G401 (cell line): Measurements from ENCODE around the gene FAM200B. TPM values are rescaled to one million over a fixed set of nuclear protein-coding genes. Genes with fewer than 3 reads are reported as not detected.

ENCODE experiments used
- DNase-seq: peaks from one replicate; pipeline ENCODE4 v3.0.0-alpha.2; 2015; ENCODE audit warnings: low spot score
- in situ Hi-C: cut with HindIII; loops from 2 replicates; pipeline ENCODE4 v1.10.0; 2016; ENCODE audit warnings: low sequenced_read_pairs, mixed read lengths
- total RNA-seq: library from RNA; depleted of rRNA; stranded (reverse); fragments of >200 nt; shearing (Covaris generic); gene quantifications from 2 replicates; pipeline ENCODE4 v1.2.3, GENCODE V29; 2014; rRNA removed

Gene FAM200B
- 26.8 and 27.6 TPM in 2 replicates for total RNA-seq

DNA sequence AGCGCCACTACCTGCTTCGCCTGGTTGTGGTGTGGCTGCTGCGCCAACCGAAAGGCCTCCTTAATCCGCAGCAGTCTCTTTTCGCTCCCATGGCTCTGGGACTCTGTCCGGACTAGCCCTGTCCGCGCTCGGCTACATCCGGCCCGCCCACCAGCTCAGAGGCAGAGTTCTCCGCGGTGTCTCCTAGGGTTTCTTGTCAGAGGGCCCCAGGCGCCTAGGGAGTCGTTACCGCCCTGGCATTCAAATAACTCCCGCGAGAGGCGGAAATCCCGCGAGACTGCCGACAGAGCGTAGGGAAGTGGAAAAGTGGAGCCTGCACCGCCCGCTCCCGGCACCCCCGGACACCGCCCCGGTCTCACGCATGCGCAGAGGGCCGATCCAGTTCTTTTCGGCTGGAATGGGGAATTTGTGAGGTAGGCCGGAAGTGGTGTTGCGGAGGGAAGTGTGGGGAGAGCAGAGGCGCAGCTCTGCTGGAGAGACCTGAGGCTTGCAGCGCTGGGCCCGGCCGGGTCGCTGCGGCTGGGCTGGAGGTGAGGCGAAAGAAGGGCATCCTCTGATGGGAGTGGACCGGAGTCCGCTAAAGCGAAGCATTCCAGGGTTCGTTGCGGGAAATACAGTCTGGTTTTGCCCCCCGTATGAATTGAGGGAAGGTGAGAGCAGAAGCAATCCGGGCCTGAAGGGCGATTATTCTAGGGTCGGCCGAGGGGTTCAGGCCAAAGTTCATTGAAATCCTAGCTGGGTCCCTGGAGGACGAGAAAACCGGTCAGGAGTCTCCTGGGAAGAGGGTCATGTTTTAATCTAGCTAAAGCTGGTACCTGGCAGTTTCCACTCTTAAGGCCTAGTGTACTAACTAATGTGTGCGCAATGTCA lies at the start of gene FAM200B:
Gene FAM200B, plus strand, starts transcription at position 456 of the 870 bp plus-strand sequence. CDS start 5,151 bp downstream, outside the sequence.
- DNase-seq: peak; percentile 98
- in situ Hi-C loops: no loop called here

DNA sequence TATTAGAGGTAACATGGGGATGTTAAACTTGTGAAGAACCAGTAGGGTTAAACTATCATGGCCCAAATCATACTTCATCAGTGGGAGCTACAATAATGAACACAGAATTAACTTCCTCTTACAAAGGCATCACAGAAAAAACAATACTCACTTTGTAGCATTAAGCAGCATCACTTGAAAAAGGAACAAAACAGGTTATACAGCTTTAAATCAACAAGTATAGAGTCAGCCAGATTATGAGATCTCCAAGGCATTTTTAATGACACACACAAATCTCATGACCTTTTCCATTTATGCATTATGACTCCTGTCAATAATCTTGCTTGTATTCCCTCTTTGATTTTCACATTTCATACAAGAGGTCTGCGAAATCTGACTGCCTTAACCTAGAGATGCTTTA lies 44.8 kb upstream of the FAM200B start:
- in situ Hi-C loops: no loop called here
- DNase-seq: no peak

DNA sequence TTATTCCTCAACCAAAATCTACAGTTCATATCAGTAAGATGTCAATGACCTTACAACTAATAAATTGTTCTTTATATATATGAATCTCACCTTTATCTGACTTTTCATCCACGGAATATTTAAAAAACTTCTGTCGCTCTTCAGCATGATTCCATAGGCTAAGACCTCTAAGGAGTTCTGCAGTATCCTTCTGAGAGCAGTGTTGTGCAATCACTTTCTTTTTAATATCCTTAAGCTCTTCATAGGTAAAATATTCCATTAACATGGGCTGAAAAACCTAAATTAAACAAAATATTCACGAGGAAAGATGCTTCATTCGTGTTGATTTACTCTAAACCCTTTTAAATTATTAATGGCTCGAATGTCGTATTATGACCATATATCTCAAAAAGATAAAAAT lies 43.2 kb upstream of the FAM200B start:
- in situ Hi-C loops: no loop called here

DNA sequence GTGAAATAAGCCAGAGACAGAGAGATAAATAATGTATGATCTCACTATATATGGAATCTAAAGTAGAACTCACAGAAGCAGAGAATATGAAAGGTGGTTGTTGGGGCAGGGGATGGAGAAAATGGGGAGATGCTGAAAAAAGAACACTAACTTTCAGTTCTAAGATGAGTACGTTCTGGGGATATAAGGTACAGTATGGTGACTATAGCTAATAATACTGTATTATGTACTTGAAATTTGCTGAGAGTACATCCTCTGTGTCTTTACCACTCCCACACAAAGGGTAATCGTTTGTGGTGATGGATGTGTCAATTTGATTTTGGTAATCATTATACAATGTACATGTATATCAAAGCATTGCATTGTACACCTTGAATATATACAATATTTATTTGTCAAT lies 33.0 kb upstream of the FAM200B start:
- in situ Hi-C loops: no loop called here
- no peak for DNase-seq

More for the DNA sequence above, 43.2 kb upstream of the FAM200B start:
- no peak for DNase-seq

DNA sequence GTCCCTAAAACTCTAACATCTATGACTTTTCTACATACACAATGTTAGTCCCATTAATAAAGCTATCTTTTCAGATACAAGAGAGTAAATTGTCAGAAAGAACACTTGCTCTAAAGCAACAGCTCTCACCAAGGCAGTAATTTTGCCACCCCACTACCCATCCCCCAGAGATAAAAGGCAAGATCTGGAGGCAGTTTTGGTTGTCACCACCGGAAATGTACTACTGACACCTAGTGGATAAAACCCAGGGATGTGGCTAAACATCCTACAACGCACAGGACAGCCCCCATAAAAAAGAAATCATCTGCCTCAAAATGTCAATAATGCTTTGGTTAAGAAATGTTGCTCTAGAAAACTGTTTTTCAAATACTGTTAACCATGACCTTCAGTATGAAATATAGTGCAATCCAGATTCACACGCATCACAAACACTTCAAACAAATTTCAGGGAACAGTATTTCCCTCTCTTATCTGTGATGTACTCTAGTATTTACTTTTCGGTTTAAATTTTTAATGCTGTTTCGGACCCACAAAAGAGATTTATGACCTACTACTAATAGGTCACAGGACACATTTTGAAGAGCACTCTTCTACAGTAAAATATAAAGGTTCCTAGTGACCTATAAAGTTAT lies 31.6 kb upstream of the FAM200B start:
- in situ Hi-C loops: no loop called here
- DNase-seq: peak; percentile 47

DNA sequence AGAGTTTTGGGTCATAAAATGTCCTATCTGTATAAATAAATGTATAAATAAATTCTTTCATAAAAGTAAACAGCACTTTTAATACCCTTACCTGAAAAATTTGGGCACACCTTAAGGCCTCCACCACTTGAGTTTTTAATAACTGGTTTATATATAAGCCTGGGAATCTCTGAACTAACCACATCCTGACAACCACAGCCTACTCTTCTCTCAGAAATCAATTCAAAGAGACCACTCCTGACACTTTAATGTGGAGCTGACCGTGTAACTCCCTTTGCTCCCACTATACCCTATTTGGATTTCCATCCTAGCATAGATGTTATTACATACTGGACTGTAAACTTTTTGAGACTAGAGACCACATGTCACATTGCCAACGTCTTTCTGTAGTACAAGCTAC lies 30.0 kb upstream of the FAM200B start:
- in situ Hi-C loops: no loop called here
- DNase-seq: no peak

DNA sequence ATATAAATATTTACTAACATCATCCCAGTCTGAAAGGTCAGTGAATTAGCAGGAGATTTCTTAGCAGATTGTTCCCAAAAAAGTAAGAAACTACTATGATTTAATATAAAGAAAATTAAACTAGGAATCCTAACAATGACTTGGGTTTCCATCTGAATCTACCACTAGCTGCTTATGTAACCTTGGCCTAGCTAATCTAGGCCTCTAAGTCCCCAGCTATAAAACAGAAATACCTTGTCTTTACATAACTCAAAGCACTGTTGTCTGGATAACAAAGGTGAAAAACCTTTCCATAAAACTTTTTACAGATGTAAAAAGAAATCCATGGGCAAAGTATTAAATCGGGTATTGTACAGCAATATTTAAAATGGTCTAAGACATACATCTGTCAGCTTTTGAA lies 29.4 kb upstream of the FAM200B start:
- peak; percentile 55 for DNase-seq
- in situ Hi-C loops: no loop called here

DNA sequence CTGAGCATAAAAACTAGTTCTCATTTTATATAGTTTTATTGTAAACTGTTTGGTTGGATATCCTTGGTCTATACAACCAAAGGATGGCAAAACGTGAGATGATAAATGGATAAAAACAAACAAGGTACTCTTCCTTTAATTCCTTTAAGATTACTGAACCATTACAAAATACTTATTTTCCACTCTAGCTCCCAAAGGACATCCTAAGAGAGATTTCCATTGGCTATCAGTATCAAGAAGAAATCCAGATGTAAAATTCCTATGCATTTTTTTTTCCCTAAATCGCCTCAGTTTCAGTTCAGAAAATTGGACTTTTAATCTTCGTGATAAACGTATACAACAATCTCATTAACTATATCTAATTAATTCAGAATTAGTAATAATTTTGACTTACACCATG lies 28.8 kb upstream of the FAM200B start:
- in situ Hi-C loops: no loop called here
- no peak for DNase-seq

DNA sequence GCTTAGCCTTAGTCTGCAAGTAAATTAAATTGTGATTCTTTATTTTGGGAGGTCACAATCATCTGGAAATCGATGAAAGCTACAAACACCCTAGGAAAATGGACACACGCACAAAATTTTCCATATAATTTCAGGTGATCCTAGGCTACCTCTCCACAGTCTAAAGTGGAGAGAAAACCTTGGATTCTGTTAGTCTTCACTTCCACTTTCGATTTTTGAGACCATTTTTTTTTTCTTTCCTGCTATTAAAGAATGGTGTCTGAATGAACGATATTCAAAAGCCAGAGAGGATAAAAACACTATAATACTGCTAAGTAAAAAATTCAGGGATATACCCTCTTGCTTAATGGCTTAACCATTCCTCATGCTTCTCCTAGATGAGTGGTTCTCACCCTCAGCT lies 28.2 kb upstream of the FAM200B start:
- DNase-seq: no peak
- in situ Hi-C loops: no loop called here

DNA sequence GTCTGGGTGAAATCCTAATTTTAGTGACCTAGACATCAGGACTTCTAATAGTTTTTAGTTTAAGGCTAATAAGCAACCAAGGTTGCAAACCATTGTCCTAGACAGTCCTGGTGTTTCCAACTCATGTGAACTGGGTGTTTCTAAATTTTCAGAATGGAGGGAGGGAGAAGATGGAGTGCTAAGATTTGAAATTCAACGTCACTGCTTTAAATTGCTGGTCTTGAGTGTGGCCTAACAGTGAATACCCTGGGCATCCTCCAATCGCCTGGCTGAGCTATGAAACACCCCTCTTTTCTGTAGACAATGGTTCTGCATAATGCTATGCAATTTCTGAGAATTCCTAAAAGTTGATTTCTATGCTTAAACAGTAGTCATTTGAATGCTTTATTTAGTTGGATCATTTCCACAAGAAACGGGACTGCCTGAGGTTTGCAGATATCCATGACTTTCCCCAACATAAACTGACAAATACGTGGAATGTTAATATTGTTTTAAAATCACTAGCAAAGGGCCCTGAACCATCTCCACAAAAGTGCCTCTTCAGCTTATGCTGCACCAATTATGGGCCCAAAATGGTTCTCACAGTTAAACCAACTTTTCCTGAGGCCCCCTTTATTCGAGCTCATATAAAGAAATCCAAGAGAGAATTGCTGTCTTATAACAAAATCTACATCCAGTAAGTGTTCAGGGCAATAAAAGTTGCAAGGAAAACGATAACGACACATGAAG lies 27.6 kb upstream of the FAM200B start:
- peak; percentile 65 for DNase-seq
- in situ Hi-C loops: no loop called here

DNA sequence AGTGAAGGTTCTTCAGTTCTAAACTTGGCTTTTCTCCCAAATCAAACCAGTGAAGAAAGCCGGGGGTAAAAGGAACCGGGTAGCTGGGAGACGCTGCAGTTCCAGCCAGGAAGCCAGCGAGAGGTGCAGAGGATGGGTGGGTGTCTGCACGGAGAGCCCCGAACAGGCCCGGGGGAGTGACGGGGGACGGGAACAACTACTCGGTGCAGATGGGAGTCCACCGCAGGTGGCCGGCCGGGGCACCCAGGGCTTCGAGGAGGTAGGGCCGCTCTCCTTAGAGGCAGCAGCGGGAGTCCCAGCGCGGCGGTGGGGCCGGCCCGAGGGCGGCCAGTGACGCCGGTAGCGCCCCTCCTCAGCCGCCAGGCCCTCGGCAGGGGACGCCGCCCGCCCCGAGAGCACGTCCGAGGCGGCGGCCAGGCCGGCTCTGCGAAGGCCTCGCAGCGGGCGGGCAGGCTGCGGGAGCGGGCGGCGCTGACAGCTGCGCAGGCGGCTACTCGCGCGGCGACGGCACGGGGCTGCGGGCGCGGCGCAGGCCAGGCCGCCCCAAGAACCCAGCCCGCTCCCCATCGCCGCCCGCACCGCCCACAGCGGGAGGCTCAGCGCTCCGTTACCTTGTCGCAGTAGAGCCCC lies 26.9 kb upstream of the FAM200B start:
- no peak for DNase-seq
- in situ Hi-C loops: no loop called here

DNA sequence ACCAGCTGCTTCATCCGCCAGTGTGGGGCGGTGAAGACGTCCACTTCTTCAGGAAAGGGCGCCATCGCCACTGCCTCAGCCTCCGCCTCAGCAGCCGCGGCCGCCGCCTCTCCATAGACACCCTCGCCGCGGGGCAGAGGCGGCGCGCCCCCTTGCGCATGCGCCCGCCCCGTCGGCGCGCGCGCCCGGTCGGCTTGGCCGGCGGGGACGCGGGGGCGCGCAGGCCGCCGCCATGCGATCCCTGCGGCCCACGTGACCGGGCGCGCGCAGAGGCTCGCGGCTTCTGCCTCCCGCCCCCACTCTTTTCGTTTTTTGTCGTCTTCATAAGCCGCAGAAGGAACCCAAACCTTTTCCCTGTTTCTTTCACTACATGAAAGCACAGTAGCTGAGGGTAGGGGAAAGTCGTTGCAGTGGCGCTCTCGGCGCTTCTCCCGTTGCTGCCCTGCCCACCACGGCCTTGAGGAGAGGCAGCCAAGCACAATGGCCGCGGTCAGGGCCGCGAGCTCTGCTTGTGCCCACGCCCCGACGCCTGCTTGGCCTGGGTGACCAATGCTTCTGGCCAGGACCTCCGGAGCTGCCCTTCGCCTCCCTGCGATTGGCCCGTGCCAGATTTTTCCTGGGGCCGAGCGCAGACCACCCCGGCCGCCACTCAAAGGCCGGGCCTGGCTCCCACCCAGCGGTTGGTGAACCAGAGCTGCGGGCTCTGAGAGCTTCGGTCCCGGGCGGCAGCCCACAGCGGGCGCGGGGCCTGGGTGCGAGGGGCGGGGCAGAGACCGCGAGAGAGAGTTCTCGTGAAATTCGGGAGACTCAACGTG lies 26.2 kb upstream of the FAM200B start, which contains the start of gene FBXL5:
Gene FBXL5, minus strand, starts transcription at position 135 of the 815 bp plus-strand sequence. Its CDS starts 70 bp downstream, at position 65.
- DNase-seq: peak; percentile 79
- in situ Hi-C loops: no loop called here

DNA sequence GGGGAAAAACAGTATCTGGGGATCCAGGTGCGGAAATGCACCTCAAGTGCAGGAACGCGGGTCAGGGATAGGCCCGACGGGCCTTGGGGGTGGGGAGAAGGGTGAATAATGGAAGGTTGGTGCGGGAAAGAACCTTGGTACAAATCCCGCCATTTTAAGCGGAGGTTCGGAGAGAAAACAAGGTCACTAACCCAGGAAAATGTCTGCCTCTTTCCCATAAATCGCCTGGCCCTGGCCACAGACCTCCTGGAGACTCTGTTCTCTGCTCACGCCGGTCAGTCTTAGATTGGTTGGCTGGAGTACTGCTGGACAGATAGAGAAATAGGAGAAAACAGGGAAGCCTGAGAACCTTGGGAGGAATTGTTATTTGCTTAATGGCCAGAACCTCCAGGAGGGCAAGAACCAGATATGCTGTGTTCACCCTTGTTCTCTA lies 25.6 kb upstream of the FAM200B start:
- peak; percentile 71 for DNase-seq
- in situ Hi-C loops: no loop called here

DNA sequence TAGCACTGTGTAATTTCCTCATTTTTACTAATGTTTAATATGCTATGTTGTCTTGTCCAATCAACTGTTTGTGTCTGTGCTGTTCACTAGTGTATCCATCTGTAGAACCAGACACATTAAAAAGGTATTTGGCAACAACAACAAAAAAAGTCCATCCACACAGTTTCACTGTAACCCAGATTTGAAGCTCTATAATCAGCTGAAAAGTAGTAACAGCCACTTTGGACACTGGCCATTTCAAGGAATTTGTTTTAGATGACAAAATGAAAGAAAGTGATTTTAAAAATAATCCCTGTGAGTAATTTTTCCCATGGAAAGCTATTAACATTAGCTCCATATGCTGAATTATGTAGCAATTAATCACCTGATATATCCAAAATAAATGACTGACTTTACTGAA lies 24.3 kb upstream of the FAM200B start:
- in situ Hi-C loops: no loop called here
- DNase-seq: no peak

DNA sequence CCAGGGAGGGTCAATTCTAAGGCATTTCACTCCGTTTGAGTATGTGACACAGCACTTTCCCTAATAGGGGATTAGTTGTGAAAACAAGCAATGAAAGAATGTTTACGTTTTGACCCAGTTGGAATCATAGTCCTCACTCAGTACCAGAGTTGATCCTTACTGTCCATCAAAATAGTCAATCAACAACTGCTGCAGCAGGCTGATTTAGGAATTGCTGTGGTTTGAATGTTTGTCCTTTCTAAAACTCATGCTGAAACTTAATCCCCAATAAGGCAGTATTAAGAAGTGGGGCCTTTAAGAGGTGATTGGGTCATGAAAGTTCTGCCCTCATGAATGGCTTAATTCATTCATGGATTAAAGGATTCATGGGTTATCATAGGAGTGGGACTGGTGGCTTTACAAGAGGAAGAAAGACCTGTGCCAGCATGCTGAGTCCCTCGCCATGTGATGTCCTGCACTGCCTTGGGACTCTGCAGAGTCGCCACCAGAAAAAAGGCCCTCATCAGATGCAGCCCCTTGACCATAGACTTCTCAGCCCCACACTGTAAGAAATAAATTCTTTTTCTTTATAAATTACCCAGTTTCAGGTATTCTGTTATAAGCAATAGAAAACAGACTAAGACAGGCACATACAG lies 23.4 kb upstream of the FAM200B start:
- in situ Hi-C loops: no loop called here
- DNase-seq: no peak

DNA sequence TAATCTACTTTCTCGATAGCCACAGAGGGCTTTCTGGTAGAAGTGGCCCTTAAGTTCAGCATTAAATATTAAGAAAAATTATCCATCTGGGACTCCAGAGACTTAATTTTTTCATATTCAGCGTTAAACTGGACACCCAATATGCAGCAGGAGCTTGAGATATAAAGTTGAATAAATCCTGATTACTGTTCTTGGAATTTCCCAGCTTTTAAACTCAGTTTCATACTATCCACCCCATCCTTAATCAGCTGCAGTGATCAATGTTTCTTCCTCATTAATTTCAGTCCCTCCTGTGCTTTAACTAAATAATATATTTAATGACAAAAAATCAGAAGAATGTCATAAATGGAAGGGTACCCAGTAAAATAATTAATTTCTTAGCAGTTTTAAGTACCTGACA lies 22.8 kb upstream of the FAM200B start:
- in situ Hi-C loops: no loop called here
- DNase-seq: no peak

DNA sequence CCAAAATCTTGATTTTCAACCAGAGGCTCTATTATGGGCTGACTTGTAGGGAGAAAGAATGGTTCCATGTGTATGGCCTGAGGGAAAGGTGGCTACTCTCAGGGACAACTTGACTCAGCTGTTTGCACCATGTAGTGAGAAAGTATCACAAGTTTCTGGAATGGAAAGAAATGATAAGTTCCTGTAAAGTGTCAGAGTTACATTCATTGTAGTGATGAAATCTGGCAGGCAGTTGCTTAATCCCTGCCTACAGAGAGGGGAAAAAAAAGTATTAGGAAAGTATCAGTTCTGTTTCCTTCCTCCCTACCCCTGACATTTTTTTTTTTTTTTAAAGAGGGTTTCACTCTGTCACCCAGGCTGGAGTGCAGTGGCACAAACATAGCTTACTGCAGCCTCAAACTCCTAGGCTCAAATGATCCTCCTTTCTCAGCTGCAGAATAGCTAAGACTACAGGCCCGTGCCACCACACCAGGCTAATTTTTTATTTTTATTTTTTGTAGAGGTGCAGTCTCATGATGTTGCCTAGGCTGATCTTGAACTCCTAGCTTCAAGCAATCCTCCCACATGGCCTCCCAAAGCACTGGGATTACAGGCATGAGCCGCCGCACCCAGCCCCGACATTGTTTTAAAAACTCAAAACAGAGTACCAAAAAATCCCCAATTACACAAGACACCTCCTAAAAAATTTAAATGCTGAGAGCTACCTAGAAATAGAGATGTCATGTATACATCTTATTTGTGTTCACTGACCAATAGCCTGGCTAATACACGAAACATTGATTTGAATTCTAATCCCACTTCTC lies 21.7 kb upstream of the FAM200B start:
- DNase-seq: no peak

More for the DNA sequence above, 21.7 kb upstream of the FAM200B start:
- in situ Hi-C loops: no loop called here
